ENCODE results near the gene OR8B2. TPM values are rescaled to one million over a fixed set of nuclear protein-coding genes. Genes with fewer than 3 reads are reported as not detected.

Gene OR8B2
- total RNA-seq, 2 donors from 2014 or later, result not detected

- Histone ChIP-seq H3K27ac (no peak overlapping the region), H3K4me3 (no peak overlapping the region), H3K27me3 (replicated peaks; ENCODE audit: insufficient read depth) (no peaks in the 10 kb centered on the region), H3K4me1 (replicated peaks) (no peaks in the 10 kb centered on the region), H3K36me3 (no peaks in the 10 kb centered on the region), H3K9me3 (no peaks in the 10 kb centered on the region)
- WGBS, result 76% methylated on average over 5 of the region's 5 CpGs
- no peak for DNase-seq (ENCODE audit: low spot score)
- intact Hi-C loops (cut with DNase I), result no loop called here
- TF ChIP-seq POLR2A (IDR thresholded peaks at IDR 0.05) (no peak), POLR2AphosphoS5 (IDR thresholded peaks at IDR 0.05) (no peak), CTCF (IDR thresholded peaks at IDR 0.05) (no peak)
Measured at GRCh38 chr11:124344346-124344745, 40.0 kb downstream of the OR8B2 start.

DNA sequence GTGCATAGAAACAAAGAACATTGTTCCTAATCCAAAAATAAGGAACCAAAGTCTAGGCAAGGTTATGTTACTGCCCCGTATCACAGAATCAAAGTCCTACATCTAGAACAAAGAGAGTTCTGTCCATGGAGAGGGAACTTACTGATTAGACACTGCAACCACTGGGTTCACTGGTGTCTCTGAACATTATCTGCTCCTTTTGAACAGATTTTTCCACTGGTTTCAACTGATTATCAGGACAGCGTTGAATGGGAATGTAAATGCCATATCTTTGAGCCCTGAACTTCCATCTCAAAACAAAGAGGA lies 44.2 kb downstream of the OR8B2 start:
- intact Hi-C loops (cut with DNase I), result no loop called here
- DNase-seq (ENCODE audit: low spot score), result no peak
- Histone ChIP-seq H3K4me1 (replicated peaks) (no peaks in the 10 kb centered on the region), H3K27me3 (replicated peaks; ENCODE audit: insufficient read depth) (no peaks in the 10 kb centered on the region), H3K36me3 (no peaks in the 10 kb centered on the region), H3K27ac (no peak overlapping the region), H3K4me3 (no peak overlapping the region), H3K9me3 (no peaks in the 10 kb centered on the region)
- TF ChIP-seq POLR2AphosphoS5 (IDR thresholded peaks at IDR 0.05) (no peak), POLR2A (IDR thresholded peaks at IDR 0.05) (no peak), CTCF (IDR thresholded peaks at IDR 0.05) (no peak)
- WGBS, result 77% methylated on average over 2 of the region's 2 CpGs

DNA sequence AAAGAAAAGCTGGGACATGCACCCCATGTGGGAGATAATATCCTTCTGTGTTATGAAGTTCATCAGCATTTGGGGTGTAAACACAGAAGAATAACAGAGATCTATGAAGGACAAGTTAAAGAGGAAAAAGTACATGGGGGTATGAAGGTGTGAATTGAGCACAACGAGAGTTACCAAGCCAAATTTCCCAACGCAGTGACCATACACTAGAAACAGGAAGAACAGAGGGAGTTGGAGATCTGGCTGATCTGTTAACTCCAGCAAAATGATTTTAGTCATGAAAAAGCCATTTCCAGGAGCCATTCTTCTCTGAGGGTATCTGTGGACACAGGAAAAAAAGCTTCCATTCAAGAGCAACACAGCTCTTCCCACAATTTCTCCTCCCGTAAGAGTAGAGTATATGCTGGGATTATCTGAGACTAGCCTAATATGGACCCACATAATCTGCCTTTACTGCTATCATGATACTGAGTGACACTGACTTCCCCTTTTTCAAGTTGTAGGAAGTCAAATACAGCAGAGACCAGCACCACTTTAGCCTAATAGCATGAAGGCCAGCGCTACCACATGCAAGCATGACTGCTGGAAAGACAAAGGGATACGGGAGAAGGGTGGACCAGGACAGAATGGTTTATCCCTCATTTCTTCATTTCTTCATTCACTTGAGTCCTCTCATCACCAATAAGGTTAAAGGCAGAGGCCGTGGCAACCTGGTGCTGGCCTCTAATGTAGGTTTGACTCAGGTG lies 44.7 kb downstream of the OR8B2 start:
- WGBS, result 81% methylated on average over 6 of the region's 6 CpGs
- no peaks in the 10 kb centered on the region for H3K4me1 ChIP-seq (replicated peaks)
- H3K36me3 ChIP-seq, result no peaks in the 10 kb centered on the region
- H3K27me3 ChIP-seq (replicated peaks; ENCODE audit: insufficient read depth), result no peaks in the 10 kb centered on the region
- TF ChIP-seq CTCF (IDR thresholded peaks at IDR 0.05) (no peak), POLR2AphosphoS5 (IDR thresholded peaks at IDR 0.05) (no peak), POLR2A (IDR thresholded peaks at IDR 0.05) (no peak)
- H3K4me3 ChIP-seq, result no peak overlapping the region
- no peak for DNase-seq (ENCODE audit: low spot score)
- H3K27ac ChIP-seq, result no peak overlapping the region
- H3K9me3 ChIP-seq, result no peaks in the 10 kb centered on the region
- intact Hi-C loops (cut with DNase I), result no loop called here

Other genes starting within 250 kb of the OR8B2 start
- not detected for gene OR10D3, start 201.2 kb downstream of the OR8B2 start, total RNA-seq
- not detected for gene OR8G1, start 143.4 kb downstream of the OR8B2 start, total RNA-seq
- gene OR8G5, start 128.1 kb downstream of the OR8B2 start, total RNA-seq, result 1 to 10 TPM in 1 of 2 donors, not detected in 1; 3.0 TPM
- gene OR8D1, start 70.5 kb downstream of the OR8B2 start, total RNA-seq, result not detected
- not detected for gene OR8D2, start 64.3 kb downstream of the OR8B2 start, total RNA-seq
- not detected for gene OR8B3, start 14.5 kb upstream of the OR8B2 start, total RNA-seq
- not detected for gene OR8B4, start 40.4 kb upstream of the OR8B2 start, total RNA-seq
- not detected for gene OR8B8, start 61.2 kb upstream of the OR8B2 start, total RNA-seq
- not detected for gene OR8B12, start 159.2 kb upstream of the OR8B2 start, total RNA-seq
- gene OR8A1, start 185.5 kb upstream of the OR8B2 start, total RNA-seq, result not detected
- not detected for gene PANX3, start 226.9 kb upstream of the OR8B2 start, total RNA-seq
- gene TBRG1, start 238.4 kb upstream of the OR8B2 start, total RNA-seq, result 10 to 100 TPM; 30.8 to 33.8 TPM